Raji (cell line): ENCODE data around the gene MAP2K7.

Experiments used
- POLR2A ChIP-seq: IDR thresholded peaks from 2 replicates; pipeline ENCODE4 v1.6.1; 2011; ENCODE audit warnings: low read depth, low read length, control low read depth; ENCODE audit not compliant: insufficient read depth

Gene MAP2K7

DNA sequence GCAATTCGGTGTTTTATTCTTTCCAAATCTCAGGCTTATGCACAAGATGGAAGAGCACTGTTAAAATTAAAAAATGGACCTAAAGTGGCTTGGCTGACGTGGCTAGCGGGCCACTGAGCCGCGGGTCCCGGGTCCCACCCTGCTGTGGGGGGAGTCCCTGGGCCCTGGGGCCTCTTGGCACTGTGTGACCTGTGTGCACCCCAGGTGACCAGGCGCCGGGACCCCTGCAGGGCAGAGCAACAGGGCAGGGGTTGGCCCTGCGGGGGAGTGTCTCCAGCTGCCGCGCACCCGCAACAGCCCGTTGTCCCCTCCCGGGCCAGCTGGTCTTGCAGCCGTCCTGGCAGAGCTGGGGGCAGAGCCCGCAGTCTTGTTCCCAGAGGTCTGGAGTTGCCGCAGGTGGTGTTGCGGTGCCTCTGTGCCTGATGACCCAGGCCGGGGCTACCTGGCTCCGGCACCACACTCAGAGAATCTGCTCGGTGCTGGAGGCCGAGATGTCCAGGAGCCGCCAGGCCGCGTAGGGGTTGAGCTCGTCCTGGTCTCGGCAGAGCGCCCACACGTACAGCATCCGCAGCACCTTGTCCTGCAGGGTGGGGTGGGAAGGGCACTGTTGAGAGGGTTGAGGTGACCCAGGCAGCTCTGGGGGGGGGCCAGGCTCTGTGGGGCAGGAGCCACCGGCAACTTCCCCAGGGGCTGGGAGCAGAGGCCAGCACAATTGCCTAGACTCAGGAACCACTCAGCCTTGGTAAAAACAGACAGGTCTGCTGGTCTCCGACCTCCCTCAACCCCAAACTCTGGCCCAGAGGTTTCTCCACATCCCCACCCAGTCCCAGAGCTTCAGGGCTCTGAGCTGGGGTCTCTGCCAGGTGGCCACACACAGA lies 23.3 kb downstream of the MAP2K7 start:
- TF ChIP-seq POLR2A = no peak

DNA sequence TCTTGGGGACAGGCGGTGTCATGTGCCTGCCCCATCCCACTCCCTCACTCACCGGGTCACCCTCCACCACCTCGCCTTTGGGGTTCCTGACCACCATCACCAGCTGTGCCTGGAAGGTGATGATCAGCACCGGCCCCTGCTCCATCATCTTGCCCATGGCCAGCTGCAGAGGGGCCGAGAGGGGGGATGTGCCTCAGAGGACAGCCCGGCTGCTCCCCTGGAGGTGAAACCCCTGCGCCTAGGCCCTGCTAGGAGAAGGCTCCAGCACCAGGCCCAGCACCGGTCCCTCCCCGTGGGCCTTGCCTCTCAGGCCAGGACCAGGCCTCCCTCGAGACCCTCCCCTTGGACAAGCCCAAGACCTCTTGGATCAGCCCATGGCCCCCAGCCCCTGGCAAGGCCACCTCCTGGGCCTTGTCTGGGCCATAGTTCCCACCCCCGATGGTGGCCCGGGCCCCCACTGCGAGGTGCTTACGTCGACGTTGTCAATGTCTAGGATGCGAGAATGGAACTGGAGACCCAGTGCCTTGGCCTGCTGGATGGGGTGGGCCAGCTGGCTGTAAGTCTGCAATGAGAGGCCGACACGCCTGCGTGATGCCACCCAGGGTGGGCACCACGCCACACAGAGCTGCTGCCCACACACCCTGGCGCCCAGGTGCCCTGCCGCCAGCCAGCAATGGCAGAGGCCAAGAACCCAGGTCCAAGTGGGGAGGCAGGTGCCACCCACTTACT lies 24.1 kb downstream of the MAP2K7 start:
- no peak for TF ChIP-seq POLR2A

DNA sequence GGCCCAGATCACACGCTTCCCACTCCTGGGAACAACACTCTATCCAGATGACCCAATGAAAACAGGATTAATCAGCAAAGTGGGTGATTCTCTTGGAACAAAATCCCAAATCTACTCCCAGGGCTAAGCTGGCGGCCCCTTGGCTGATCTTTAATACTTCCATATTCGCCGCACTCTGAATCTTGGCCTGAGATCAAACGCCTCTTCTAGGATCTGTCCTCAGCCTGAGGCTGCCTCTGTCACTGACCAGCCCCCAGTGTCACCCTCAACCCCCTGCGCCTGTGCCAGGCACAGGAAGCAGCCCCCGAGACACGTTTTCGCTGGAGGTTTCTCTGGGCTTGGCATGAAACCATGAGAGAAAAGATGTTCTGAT lies 24.6 kb downstream of the MAP2K7 start:
- no peak for TF ChIP-seq POLR2A

DNA sequence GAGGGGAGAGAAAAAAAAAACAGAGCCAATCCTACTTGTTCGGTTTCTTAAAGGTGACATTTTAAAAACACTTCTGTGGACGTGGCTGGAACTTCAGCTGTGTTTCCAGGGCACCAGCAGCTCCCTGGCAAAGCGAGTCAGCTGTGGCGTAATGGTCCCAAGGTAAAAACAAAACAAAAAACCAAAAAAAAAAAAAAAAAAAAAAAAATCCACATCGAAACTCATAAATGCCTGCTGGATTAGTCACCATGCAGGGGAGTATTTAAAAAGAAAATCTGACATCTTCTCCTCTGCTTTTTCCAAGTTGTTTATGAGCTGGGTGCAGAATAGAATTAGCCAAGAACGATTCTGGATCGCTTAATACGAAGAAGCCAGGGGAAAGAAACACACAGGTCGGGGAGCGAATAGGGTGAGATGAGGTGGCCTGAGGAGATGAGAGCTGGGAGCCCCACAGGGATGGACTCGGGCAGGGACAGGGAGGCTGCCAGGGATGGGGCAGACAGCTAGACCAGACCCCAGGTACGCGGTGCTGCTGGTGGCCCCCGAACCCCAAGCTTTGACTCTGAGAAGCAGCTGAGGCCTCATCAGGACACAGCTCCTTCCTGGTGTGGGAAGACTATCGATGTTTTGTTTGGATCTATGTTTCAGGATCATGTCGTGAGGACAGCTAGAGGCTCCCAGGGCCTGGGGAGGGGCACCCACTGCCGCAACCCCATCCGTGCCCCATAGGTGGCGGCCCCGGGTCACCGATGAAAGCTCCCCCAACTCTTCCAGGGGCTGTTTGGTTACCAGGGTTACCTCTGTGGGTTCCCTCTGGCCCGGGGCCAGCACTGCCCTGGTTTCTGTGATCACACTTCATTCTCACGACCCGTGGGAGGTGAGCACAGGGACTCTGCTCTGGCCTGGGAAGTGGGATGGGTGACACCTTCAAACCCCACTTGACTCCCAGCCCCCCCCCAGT lies 25.3 kb downstream of the MAP2K7 start:
- no peak for TF ChIP-seq POLR2A

DNA sequence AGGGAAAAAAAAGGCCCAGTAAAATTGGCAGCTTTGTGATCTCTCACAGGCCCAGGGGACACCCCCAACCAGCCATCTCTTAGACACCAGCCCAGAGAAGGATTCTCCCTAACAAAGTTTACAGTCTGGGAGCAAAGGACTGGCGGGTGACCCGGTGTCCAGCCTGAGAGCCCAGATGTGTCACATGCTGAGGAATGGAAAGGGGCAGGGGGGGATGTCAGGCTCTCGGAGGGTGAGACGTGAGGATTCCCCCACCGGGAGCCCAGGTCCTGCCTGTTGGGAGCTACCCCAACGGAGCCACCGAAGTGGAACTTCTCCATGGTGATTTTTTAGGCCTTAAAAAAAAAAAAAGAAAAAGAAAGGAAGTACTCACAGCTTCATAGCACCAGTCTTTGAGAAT lies 27.1 kb downstream of the MAP2K7 start:
- TF ChIP-seq POLR2A = no peak

DNA sequence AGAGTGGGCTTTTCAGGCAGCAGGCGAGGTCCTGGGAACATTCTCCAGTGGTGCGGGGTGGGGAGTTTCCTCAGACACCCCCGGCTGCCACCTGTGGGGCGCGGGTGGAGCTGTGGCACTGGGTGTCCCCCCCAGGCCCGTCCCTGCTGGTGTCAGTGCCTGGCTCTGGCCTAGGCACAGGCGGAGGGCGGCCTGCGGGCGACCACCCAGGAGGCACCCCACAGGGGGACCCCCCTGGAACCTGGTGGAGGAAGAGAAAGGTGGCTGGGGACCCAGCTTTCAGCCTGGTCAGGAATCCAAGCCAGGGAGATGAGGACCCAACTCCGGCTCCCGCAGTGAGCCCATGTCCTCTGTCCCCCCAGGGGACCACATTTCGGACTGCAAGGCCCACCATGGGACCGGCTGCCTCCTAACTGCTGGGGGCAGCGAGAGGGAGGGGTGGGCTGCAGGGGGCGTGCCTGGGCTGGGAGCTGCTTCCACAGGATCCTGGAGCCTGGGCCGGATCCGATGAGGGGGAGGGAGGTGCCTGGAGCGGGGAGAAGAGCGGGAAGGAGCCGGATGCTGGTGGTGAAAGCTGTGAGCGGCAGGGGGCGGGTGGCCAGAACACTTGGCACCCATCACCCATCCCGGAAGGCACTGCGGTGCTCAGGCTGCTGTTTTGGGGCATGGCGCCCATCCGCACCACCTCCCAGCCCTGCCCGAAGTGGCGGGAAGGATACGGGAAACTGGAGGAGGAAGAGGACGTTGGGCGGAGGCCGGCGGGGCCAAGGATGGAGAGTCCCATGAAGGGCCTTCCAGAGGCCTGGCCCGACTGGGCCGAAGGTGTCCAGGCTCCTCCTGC lies 27.8 kb downstream of the MAP2K7 start:
- TF ChIP-seq POLR2A = no peak

DNA sequence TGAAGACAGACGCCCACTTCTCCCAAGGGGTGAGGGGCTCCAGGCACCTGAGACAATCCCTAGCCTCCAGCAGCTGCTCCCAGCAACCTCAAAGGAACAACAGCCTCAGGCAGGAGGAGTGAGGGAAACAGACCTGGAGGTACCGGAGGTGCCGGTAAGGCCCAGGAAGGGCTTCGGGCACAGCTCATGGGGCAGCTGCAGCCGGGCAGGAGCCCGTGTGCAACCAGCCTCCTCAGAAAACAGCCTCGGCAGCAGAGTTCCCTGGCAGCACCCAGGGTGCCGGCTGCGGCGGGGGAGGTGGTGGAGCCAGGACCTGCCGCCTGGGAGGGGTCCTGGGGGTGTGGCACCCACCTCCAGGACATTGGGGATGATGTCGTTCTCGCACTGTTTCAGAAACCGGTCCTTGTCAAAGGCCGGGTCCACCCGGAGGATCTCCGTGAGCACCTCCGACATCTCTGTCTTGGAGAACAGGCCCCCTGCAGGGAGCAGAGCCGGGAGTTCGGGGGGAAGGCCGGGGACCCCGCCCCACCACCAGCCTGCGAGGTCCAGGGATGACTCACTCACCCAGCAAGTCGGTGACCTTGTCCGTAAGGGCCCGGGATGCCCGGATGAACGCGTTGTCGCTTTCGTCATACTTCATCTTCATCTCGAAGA lies 28.7 kb downstream of the MAP2K7 start:
- no peak for TF ChIP-seq POLR2A

DNA sequence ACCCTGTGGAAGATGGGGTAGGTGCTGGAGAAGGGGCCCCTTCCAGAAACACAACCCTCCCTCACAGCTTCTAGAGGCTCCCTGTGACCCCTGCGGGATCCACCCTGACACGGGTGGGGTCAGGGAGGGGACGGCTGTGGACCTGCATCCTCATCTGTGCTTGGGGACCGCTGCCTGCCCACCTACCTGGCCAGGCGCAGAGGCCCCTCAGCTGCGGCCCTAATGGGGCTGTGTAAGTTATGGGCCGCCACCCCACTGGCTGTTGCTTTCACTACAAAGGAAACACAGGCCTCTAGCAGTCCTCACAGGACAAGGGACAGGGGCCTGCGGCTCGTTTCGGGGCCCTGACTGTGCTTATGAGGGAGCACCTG lies 29.2 kb downstream of the MAP2K7 start:
- no peak for TF ChIP-seq POLR2A

DNA sequence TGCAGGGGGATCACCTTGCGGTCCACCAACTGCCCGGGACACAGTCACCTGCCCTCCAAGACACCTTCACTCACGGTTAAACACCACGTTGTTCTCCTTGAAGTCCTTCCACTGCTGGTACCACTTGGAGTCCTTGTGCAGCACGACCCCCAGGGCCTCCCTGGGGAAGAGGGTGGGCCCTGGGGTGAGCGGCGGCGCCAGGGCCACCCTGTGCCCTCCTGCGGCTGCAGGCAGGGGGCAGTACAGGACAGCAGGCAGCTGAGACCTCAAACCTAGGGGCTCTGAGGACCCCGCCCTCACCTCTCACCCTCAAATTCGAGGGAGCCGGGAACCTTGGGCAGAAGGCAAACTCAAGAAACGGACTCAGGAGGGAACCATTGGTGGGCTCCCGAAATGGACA lies 29.7 kb downstream of the MAP2K7 start:
- TF ChIP-seq POLR2A = no peak

DNA sequence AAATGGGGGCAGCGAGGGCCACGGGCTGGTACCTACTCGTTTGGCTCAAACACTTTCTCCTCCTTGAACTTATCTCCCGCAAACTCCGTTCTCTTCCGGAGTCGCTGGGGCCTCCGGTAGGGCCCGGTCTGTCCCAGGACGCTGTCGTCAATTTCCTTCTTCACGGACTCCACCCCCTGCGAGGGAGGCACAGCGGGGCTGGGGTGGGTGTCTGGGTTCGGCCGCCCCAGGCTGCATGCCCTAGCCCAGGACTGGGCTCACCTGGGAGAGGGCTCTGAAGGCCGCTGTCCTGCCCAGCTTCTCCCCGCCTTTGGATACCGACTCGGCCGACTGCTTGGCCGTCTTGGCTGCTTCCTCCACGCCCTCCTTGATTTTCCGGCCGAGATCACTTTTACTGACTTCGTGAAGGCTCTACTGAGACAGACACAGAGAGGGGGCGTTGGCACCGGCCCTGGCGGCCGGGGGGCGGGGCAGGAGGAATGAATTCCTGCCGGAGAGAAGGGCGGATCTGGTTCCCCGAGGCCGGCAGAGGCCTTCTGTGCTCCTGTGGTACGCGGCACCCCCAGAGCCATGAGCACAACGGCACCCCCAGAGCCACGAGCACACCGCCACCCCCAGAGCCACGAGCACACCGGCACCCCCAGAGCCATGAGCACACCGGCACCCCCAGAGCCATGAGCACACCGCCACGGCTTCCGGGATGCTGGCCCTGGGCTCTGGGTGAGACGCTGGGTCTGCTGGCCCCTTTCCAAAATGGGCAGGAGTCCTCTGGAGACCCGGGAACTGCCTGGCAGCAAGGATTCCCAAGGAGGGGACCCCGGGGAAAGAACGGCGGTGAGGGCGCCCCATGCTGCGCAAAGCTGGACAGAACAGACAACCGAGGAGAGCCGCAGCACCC lies 30.4 kb downstream of the MAP2K7 start:
- no peak for TF ChIP-seq POLR2A

DNA sequence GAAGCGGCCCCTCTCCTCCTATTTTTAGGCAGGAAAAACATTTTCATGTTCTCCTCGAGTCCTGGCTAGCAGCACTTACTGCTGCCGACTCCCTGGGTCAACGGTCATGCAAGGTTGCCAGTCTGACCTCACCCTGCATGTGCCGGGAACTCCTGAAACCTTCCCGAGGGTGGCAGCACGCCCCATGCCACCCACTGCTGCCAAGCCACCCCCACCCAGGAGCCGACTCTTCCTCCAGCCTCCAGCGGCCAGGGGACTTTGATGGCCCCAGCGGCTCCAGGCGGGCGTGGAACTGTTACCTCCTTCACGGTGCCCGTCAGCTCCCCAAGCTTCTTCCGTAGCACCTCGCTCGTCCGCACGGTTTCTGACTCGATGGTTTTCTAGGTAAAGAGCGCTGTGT lies 31.1 kb downstream of the MAP2K7 start:
- TF ChIP-seq POLR2A = no peak

DNA sequence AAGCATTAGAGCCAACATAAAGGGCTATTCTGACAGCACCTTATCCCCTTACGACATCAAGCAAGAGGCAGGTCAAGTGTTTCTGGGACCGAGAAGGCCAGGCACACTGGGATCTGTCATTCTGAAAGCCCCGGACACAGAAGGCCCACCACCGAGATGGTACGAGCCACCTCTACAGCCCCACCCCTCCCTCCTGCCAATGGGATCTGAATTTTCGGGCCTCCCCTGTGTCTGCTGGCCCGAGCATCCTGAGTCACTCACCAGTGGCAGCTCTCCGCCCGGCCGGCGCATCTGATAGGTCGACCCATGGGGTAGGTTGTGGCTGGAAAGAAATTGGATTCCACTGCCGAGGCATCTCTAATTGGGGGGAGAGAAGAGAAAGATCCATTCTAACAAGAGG lies 37.2 kb downstream of the MAP2K7 start:
- no peak for TF ChIP-seq POLR2A
